ENCODE measurements around the gene ACVRL1. TPM values are rescaled to one million over a fixed set of nuclear protein-coding genes. Genes with fewer than 3 reads are reported as not detected.
A peak's percentile ranks its signal among the peaks of the same experiment; 100 is the strongest.

The ACVRL1 gene
- total and polyA plus RNA-seq, 4 donors = 3.1 to 7.9 (median 6.1) TPM

- peak overlapping the region in 1 of 3 donors; percentile 53 for H3K4me3 ChIP-seq (ENCODE audit: low read depth in 1 of 3, low read length in 3 of 3)
- H3K36me3 ChIP-seq (ENCODE audit: control insufficient read depth in 4 of 4, insufficient read depth in 3 of 4, low read depth in 1 of 4, low read length in 3 of 4) = no peaks in the 10 kb centered on the region
- no peak for DNase-seq (ENCODE audit: low spot score)
- TF ChIP-seq, protein P1, sequence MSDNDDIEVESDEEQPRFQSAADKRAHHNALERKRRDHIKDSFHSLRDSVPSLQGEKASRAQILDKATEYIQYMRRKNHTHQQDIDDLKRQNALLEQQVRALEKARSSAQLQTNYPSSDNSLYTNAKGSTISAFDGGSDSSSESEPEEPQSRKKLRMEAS (IDR thresholded peaks at IDR 0.05) = no peak
- TF ChIP-seq RAD21 (IDR thresholded peaks at IDR 0.05) (no peak), GABPA (IDR thresholded peaks at IDR 0.05 in 1 of 2, conservative IDR thresholded peaks at IDR 0.05 in 1 of 2) (no peak), TAF1 (conservative IDR thresholded peaks at IDR 0.05) (no peak), ZBTB33 (IDR thresholded peaks at IDR 0.05) (no peak), EGR1 (IDR thresholded peaks at IDR 0.05; ENCODE audit: low read depth in 2 of 2) (no peak), RXRA (IDR thresholded peaks at IDR 0.05) (no peak), HNF4G (IDR thresholded peaks at IDR 0.05) (no peak), FOXA1 (IDR thresholded peaks at IDR 0.05) (no peak), NR2F2 (IDR thresholded peaks at IDR 0.05) (no peak), REST (IDR thresholded peaks at IDR 0.05) (no peak), JUND (IDR thresholded peaks at IDR 0.05) (no peak), HNF4A (conservative IDR thresholded peaks at IDR 0.05) (no peak), SP1 (IDR thresholded peaks at IDR 0.05) (no peak), FOXA2 (IDR thresholded peaks at IDR 0.05) (no peak), CTCF (IDR thresholded peaks at IDR 0.05; ENCODE audit: low read depth, low read length, missing input control) (no peak), YY1 (IDR thresholded peaks at IDR 0.05) (no peak)
- TF ChIP-seq, protein P2, sequence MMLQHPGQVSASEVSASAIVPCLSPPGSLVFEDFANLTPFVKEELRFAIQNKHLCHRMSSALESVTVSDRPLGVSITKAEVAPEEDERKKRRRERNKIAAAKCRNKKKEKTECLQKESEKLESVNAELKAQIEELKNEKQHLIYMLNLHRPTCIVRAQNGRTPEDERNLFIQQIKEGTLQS (IDR thresholded peaks at IDR 0.05) = no peak
- H3K4me1 ChIP-seq (ENCODE audit: control insufficient read depth in 4 of 4, insufficient read depth in 4 of 4, low read length in 3 of 4) = peaks cover 4 to 11% (median 8%) of the 10 kb centered on the region in 4 donors
- H3K27me3 ChIP-seq (ENCODE audit: control insufficient read depth in 4 of 4, insufficient read depth in 4 of 4, low read length in 3 of 4) = no peaks in the 10 kb centered on the region
- no peak overlapping the region for H3K9ac ChIP-seq (ENCODE audit: low read depth in 1 of 2, low read length in 2 of 2)
- H3K9me3 ChIP-seq (ENCODE audit: control insufficient read depth in 4 of 4, low read length in 3 of 4) = no peaks in the 10 kb centered on the region
- 45% methylated on average over 23 of the region's 23 CpGs for WGBS
- no peak overlapping the region for H3K27ac ChIP-seq (ENCODE audit: low read depth in 1 of 2, low read length in 2 of 2)
Measured at GRCh38 chr12:51906430-51907082, 748 bp upstream of the ACVRL1 start.

Data from liver (tissue), 9 donors.